Measurements from ENCODE around the gene CD48.

The CD48 gene

DNA sequence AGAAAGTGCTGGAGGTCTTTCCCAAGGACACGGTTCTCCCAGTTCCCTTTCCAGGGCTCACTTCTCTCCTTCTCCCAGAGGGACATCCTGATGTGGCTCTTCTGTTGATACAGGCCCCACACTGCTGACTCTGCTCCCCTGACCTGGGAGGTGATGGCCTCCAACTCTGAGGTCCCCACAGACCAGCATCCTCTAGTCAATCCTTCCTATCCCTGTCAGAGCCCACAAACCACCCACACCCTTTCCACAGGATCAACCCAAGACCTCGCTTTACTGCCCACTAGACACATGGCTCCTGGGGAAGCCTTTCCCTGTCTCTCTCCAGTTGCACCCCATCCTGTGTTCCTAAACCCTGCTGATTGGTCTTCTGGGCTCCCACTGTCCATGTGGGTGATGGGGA is 39.0 kb upstream of the CD48 start:
- Histone ChIP-seq H3K9me2 (replicated peaks; ENCODE audit: control insufficient read depth, low read length) (no peaks in the 10 kb centered on the region), H3K9me3 (ENCODE audit: control insufficient read depth, insufficient read depth, low read length) (no peaks in the 10 kb centered on the region), H3K36me3 (ENCODE audit: control insufficient read depth, low read length) (no peaks in the 10 kb centered on the region), H3K4me2 (ENCODE audit: low read length) (no peak overlapping the region), H3K79me2 (ENCODE audit: control insufficient read depth, low read length) (no peaks in the 10 kb centered on the region), H4K20me1 (ENCODE audit: control insufficient read depth, insufficient read depth, low read depth, low read length) (no peaks in the 10 kb centered on the region), H3K4me3 (ENCODE audit: low read length) (no peak overlapping the region), H3K27me3 (ENCODE audit: control insufficient read depth, low read length) (peaks cover 39% of the 10 kb centered on the region), H3K27ac (ENCODE audit: low read depth, low read length) (no peak overlapping the region), H3K4me1 (ENCODE audit: control insufficient read depth, low read length) (no peaks in the 10 kb centered on the region), H3F3A (ENCODE audit: control insufficient read depth, insufficient read depth) (no peaks in the 10 kb centered on the region)
- no peak for TF ChIP-seq EZH2phosphoT487 (IDR thresholded peaks at IDR 0.05; ENCODE audit: borderline replicate concordance, low read length)
- TF ChIP-seq, protein P1, sequence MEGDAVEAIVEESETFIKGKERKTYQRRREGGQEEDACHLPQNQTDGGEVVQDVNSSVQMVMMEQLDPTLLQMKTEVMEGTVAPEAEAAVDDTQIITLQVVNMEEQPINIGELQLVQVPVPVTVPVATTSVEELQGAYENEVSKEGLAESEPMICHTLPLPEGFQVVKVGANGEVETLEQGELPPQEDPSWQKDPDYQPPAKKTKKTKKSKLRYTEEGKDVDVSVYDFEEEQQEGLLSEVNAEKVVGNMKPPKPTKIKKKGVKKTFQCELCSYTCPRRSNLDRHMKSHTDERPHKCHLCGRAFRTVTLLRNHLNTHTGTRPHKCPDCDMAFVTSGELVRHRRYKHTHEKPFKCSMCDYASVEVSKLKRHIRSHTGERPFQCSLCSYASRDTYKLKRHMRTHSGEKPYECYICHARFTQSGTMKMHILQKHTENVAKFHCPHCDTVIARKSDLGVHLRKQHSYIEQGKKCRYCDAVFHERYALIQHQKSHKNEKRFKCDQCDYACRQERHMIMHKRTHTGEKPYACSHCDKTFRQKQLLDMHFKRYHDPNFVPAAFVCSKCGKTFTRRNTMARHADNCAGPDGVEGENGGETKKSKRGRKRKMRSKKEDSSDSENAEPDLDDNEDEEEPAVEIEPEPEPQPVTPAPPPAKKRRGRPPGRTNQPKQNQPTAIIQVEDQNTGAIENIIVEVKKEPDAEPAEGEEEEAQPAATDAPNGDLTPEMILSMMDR (IDR thresholded peaks at IDR 0.05; ENCODE audit: low read depth, low read length, poor library complexity, severe bottlenecking): no peak

DNA sequence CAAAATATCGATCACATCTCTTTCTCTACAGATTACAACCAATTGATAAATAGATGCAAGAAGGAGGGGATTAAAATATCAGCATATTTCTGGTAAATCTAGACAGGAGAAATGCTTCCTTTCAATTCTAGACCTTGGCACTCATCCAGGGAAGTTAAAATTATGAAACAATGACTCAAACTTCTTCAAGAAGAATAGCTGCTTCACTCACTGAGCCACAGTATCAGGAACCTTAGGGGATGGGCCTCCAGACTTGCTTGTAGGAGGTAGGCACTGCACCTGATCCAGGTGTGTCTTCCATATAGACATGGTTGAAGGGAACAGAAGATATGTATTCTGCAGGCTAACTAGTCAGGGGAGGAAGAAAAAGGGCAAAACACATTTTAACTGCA is 37.3 kb upstream of the CD48 start:
- Histone ChIP-seq H3K4me3 (ENCODE audit: low read length) (no peak overlapping the region), H3K27ac (ENCODE audit: low read depth, low read length) (no peak overlapping the region), H3K9me3 (ENCODE audit: control insufficient read depth, insufficient read depth, low read length) (no peaks in the 10 kb centered on the region), H3K79me2 (ENCODE audit: control insufficient read depth, low read length) (no peaks in the 10 kb centered on the region), H3K36me3 (ENCODE audit: control insufficient read depth, low read length) (no peaks in the 10 kb centered on the region), H4K20me1 (ENCODE audit: control insufficient read depth, insufficient read depth, low read depth, low read length) (no peaks in the 10 kb centered on the region), H3K27me3 (ENCODE audit: control insufficient read depth, low read length) (peaks cover 39% of the 10 kb centered on the region), H3K9me2 (replicated peaks; ENCODE audit: control insufficient read depth, low read length) (no peaks in the 10 kb centered on the region), H3K4me1 (ENCODE audit: control insufficient read depth, low read length) (no peaks in the 10 kb centered on the region), H3K4me2 (ENCODE audit: low read length) (no peak overlapping the region), H3F3A (ENCODE audit: control insufficient read depth, insufficient read depth) (no peaks in the 10 kb centered on the region)
- TF ChIP-seq EZH2phosphoT487 (IDR thresholded peaks at IDR 0.05; ENCODE audit: borderline replicate concordance, low read length): no peak
- TF ChIP-seq, protein P1 (IDR thresholded peaks at IDR 0.05; ENCODE audit: low read depth, low read length, poor library complexity, severe bottlenecking): no peak

DNA sequence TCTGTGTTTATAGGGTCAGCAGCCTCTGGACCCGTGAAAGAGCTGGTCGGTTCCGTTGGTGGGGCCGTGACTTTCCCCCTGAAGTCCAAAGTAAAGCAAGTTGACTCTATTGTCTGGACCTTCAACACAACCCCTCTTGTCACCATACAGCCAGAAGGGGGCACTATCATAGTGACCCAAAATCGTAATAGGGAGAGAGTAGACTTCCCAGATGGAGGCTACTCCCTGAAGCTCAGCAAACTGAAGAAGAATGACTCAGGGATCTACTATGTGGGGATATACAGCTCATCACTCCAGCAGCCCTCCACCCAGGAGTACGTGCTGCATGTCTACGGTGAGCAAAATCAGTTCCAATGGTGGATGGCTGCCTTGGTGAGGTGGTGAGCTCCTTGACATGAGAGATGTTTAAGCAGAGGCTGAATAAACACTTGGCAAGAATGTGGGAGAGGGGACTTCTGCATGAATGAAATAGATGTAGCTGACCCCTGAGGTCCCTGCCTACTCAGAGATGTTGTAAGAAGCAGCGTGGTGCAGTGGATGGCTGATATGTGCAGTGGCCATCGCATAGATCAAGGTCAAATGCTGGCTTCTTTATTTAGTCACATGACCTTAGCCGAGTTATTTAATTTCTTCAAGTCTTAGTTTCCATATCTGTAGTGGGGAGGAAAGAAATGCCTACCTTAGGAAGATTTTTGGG is 36.7 kb upstream of the CD48 start:
- Histone ChIP-seq H3F3A (ENCODE audit: control insufficient read depth, insufficient read depth) (no peaks in the 10 kb centered on the region), H3K79me2 (ENCODE audit: control insufficient read depth, low read length) (no peaks in the 10 kb centered on the region), H3K9me3 (ENCODE audit: control insufficient read depth, insufficient read depth, low read length) (no peaks in the 10 kb centered on the region), H3K27ac (ENCODE audit: low read depth, low read length) (no peak overlapping the region), H3K4me2 (ENCODE audit: low read length) (no peak overlapping the region), H3K4me3 (ENCODE audit: low read length) (no peak overlapping the region), H3K4me1 (ENCODE audit: control insufficient read depth, low read length) (no peaks in the 10 kb centered on the region), H4K20me1 (ENCODE audit: control insufficient read depth, insufficient read depth, low read depth, low read length) (no peaks in the 10 kb centered on the region), H3K36me3 (ENCODE audit: control insufficient read depth, low read length) (no peaks in the 10 kb centered on the region), H3K27me3 (ENCODE audit: control insufficient read depth, low read length) (peaks cover 39% of the 10 kb centered on the region), H3K9me2 (replicated peaks; ENCODE audit: control insufficient read depth, low read length) (no peaks in the 10 kb centered on the region)
- TF ChIP-seq EZH2phosphoT487 (IDR thresholded peaks at IDR 0.05; ENCODE audit: borderline replicate concordance, low read length): no peak
- TF ChIP-seq, protein P1 (IDR thresholded peaks at IDR 0.05; ENCODE audit: low read depth, low read length, poor library complexity, severe bottlenecking): peak; percentile 72

Measured in DOHH2 (cell line).